ENCODE data around the gene FAM110A. TPM values are rescaled to one million over a fixed set of nuclear protein-coding genes. Genes with fewer than 3 reads are reported as not detected.

Gene FAM110A
- total and polyA plus RNA-seq, 2 experiments from 2014 or later: 30.2 to 34.4 TPM

GRCh38 chr20:855466-856360 is 22.2 kb downstream of the FAM110A start:
- H3K27me3 ChIP-seq: no peaks in the 10 kb centered on the region
- H3K4me1 ChIP-seq (ENCODE audit: low read depth): no peaks in the 10 kb centered on the region
- H3K9me3 ChIP-seq (ENCODE audit: low read depth): no peaks in the 10 kb centered on the region
- H3K27ac ChIP-seq: no peak overlapping the region
- no peak overlapping the region for H3K4me3 ChIP-seq
- TF ChIP-seq, protein P1, sequence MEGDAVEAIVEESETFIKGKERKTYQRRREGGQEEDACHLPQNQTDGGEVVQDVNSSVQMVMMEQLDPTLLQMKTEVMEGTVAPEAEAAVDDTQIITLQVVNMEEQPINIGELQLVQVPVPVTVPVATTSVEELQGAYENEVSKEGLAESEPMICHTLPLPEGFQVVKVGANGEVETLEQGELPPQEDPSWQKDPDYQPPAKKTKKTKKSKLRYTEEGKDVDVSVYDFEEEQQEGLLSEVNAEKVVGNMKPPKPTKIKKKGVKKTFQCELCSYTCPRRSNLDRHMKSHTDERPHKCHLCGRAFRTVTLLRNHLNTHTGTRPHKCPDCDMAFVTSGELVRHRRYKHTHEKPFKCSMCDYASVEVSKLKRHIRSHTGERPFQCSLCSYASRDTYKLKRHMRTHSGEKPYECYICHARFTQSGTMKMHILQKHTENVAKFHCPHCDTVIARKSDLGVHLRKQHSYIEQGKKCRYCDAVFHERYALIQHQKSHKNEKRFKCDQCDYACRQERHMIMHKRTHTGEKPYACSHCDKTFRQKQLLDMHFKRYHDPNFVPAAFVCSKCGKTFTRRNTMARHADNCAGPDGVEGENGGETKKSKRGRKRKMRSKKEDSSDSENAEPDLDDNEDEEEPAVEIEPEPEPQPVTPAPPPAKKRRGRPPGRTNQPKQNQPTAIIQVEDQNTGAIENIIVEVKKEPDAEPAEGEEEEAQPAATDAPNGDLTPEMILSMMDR (IDR thresholded peaks at IDR 0.05; ENCODE audit: low read depth, low read length): no peak
- no peaks in the 10 kb centered on the region for H3K36me3 ChIP-seq
- no peak for DNase-seq (ENCODE audit: low read depth in 1 of 2, low spot score in 1 of 2)

- Histone ChIP-seq H3K4me3 (no peak overlapping the region), H3K27ac (no peak overlapping the region), H3K4me1 (ENCODE audit: low read depth) (no peaks in the 10 kb centered on the region), H3K9me3 (ENCODE audit: low read depth) (no peaks in the 10 kb centered on the region), H3K36me3 (no peaks in the 10 kb centered on the region), H3K27me3 (no peaks in the 10 kb centered on the region)
- peak in 1 of 2 donors; percentile 73 for DNase-seq (ENCODE audit: low read depth in 1 of 2, low spot score in 1 of 2)
- TF ChIP-seq, protein P1 (IDR thresholded peaks at IDR 0.05; ENCODE audit: low read depth, low read length): no peak
Measured at GRCh38 chr20:856361-856775, 22.9 kb downstream of the FAM110A start.

DNA sequence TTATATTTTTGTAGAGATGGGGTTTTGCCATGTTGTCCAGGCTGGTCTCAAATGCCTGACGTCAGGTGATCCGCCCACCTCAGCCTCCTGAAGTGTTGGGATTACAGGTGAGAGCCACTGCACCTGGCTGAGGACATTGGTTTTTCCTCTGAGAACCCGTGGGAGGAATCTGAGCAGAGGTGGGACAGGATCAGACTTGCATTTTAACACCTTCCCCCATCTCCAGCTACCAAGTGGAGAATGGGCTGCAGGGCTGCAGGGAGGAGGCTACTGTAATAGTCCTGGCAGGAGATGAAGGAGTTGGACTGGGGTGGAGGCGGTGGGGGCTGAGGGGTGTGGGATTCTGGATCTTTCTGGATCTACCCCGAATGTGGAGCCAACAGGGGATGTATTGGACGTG is 24.5 kb downstream of the FAM110A start:
- no peak for DNase-seq (ENCODE audit: low read depth in 1 of 2, low spot score in 1 of 2)
- Histone ChIP-seq H3K36me3 (no peaks in the 10 kb centered on the region), H3K9me3 (ENCODE audit: low read depth) (no peaks in the 10 kb centered on the region), H3K4me1 (ENCODE audit: low read depth) (no peaks in the 10 kb centered on the region), H3K4me3 (no peak overlapping the region), H3K27ac (no peak overlapping the region), H3K27me3 (no peaks in the 10 kb centered on the region)
- TF ChIP-seq, protein P1 (IDR thresholded peaks at IDR 0.05; ENCODE audit: low read depth, low read length): no peak

DNA sequence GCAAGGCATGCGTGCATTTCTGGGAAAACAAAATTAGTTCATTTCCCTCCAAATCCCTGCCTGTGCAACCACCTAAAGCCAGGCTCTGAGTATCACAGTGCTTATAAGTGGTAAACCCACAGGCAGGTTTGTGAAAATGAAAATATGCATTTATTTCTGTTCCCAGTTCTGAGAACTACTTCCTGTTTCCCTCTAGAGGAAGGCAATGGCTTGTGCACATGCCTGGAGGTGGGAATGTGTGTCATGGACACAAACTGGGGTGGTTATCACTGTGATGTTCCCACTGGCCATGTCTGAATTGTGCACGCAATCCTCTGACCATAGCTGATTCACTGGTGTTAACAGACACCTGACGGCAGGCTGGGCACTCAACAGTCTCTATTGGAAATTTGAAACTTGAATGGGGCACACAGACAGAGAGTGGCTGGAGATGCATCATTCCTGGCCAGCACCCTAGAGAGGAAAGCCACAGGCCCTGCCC is 26.3 kb downstream of the FAM110A start:
- TF ChIP-seq, protein P1 (IDR thresholded peaks at IDR 0.05; ENCODE audit: low read depth, low read length): no peak
- no peaks in the 10 kb centered on the region for H3K4me1 ChIP-seq (ENCODE audit: low read depth)

DNA sequence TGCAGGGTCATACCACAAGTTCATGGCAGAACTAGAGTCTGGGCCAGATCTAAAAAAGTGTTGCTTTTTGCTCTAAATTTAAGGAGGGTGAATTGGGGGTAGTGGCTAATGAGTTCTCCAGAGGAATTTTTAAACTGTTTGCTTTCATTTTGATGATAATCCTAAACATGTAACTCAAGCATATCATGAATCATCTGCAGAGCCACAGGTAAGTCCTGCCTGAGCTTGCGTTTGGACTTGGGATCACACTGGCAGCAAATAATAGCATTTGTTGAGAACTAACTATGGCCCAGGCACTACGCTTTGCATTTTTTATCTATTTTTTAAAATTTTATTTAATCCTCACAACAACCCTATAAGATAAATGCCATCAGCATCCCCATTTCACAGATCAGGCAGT is 27.4 kb downstream of the FAM110A start:
- Histone ChIP-seq H3K36me3 (no peaks in the 10 kb centered on the region), H3K4me1 (ENCODE audit: low read depth) (no peaks in the 10 kb centered on the region), H3K9me3 (ENCODE audit: low read depth) (no peaks in the 10 kb centered on the region), H3K27ac (no peak overlapping the region), H3K27me3 (no peaks in the 10 kb centered on the region), H3K4me3 (no peak overlapping the region)
- TF ChIP-seq, protein P1 (IDR thresholded peaks at IDR 0.05; ENCODE audit: low read depth, low read length): no peak
- DNase-seq (ENCODE audit: low read depth in 1 of 2, low spot score in 1 of 2): no peak

More for the DNA sequence above, 26.3 kb downstream of the FAM110A start:
- Histone ChIP-seq H3K36me3 (no peaks in the 10 kb centered on the region), H3K27ac (no peak overlapping the region), H3K4me3 (no peak overlapping the region), H3K9me3 (ENCODE audit: low read depth) (no peaks in the 10 kb centered on the region), H3K27me3 (no peaks in the 10 kb centered on the region)
- DNase-seq (ENCODE audit: low read depth in 1 of 2, low spot score in 1 of 2): no peak
